Common myeloid progenitor, CD34-positive (primary cell): Measurements from ENCODE around the gene ST7.

Experiments used
- CTCF ChIA-PET: fragments of 350-600 bp; sonication (Branson Sonifier 250); formaldehyde crosslinking; loops from one replicate; lab custom pipeline; 2021; ENCODE audit warnings: antibody characterized with exemption; lab: Charles Lee
- POLR2A ChIA-PET: fragments of 350-600 bp; sonication (Branson Sonifier 250); formaldehyde crosslinking; loops from one replicate; lab custom pipeline; 2021; ENCODE audit warnings: antibody characterized with exemption; lab: Charles Lee
- DNase-seq, 3 donors: peaks; one replicate each; pipeline versions ENCODE4 v3.0.0 to v3.0.0-alpha.2; 2013
- H3K27ac ChIP-seq, 2 experiments: 1 replicate in 1 of 2; 2 replicates in 1 of 2; pipeline ENCODE4 v1.7.0; 2013; ENCODE audit warnings: inconsistent platforms in 2 of 2, low read length in 2 of 2, mild to moderate bottlenecking in 2 of 2, low read depth in 1 of 2, moderate library complexity in 1 of 2; ENCODE audit not compliant: severe bottlenecking in 2 of 2, insufficient read depth in 1 of 2, poor library complexity in 1 of 2
- H3K27me3 ChIP-seq, 5 experiments: replicated peaks in 2 of 5; 1 replicate in 3 of 5; 2 replicates in 2 of 5; pipeline versions ENCODE4 v1.6.1 to v1.7.0; 2013; ENCODE audit warnings: low read length in 4 of 5, mild to moderate bottlenecking in 2 of 5, moderate library complexity in 2 of 5, inconsistent platforms in 1 of 5; ENCODE audit not compliant: insufficient read depth in 5 of 5, control insufficient read depth in 4 of 5
- H3K36me3 ChIP-seq, 4 experiments: 1 replicate in 2 of 4; 2 replicates in 2 of 4; pipeline versions ENCODE4 v1.6.1 to v1.7.0; 2013; ENCODE audit warnings: low read length in 3 of 4, control low read depth in 1 of 4, mild to moderate bottlenecking in 1 of 4; ENCODE audit not compliant: control insufficient read depth in 4 of 4, insufficient read depth in 4 of 4
- H3K4me1 ChIP-seq, 4 experiments: 1 replicate in 3 of 4; 2 replicates in 1 of 4; pipeline versions ENCODE4 v1.6.1 to v1.7.1; 2013; ENCODE audit warnings: low read length in 3 of 4, mild to moderate bottlenecking in 3 of 4, control low read depth in 1 of 4, inconsistent platforms in 1 of 4, moderate library complexity in 1 of 4; ENCODE audit not compliant: control insufficient read depth in 4 of 4, insufficient read depth in 4 of 4; ENCODE audit errors: control extremely low read depth in 1 of 4
- H3K4me3 ChIP-seq, 7 experiments: 1 replicate in 4 of 7; 2 replicates in 3 of 7; pipeline versions ENCODE4 v1.5.1 to v1.7.0; 2013; ENCODE audit warnings: mild to moderate bottlenecking in 7 of 7, low read length in 6 of 7, moderate library complexity in 6 of 7, inconsistent platforms in 2 of 7, low read depth in 2 of 7, control low read depth in 1 of 7; ENCODE audit not compliant: insufficient read depth in 4 of 7, control insufficient read depth in 1 of 7; ENCODE audit errors: extremely low read depth in 1 of 7
- H3K9me3 ChIP-seq, 5 experiments: 1 replicate in 4 of 5; 2 replicates in 1 of 5; pipeline versions ENCODE4 v1.6.1 to v1.7.1; 2013; ENCODE audit warnings: low read length in 4 of 5, mild to moderate bottlenecking in 2 of 5, inconsistent platforms in 1 of 5, low read depth in 1 of 5, moderate library complexity in 1 of 5; ENCODE audit not compliant: control insufficient read depth in 4 of 5, insufficient read depth in 2 of 5; ENCODE audit errors: control extremely low read depth in 1 of 5
- WGBS: methylation state at CpG from one replicate; pipeline ENCODE4 v1.1.5; 2013; ENCODE audit not compliant: insufficient coverage; 5-methylcytosine and 5-hydroxymethylcytosine counted together

The ST7 gene

DNA sequence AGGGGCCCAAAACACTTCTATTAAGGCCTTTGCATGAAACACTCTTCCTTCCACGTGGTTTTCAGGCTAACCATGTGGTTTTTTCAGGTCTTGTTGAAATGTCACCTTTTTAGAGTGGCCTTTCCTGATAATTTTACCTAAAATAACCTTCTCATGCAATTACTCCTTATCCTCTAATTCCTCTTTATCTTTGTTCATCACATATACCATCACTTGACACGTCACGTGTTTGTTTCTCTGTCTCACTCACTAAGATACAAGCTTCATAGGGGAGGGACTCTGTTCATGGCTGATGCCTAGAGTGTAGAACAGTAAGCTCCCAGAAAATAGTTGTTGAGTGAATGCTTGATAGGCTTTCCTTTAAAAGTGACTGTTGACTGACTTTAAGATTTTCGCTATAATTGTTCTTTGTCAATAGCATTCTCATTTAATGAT, 63.7 kb downstream of the ST7 start:
- H3K27ac ChIP-seq, result no peak overlapping the region
- H3K36me3 ChIP-seq, result peaks cover 0 to 2% (median 0%) of the 10 kb centered on the region in 4 experiments
- CTCF ChIA-PET, result interaction anchor here (0.6 to 1.3 kb wide), 6 partner anchors 45 to 147 kb away, joined by 3 read pairs; no protein-coding TSS in a partner anchor
- 20% methylated on average over 1 of the region's 4 CpGs for WGBS
- no peaks in the 10 kb centered on the region for H3K9me3 ChIP-seq
- POLR2A ChIA-PET, result no interaction called here
- H3K27me3 ChIP-seq, result no peaks in the 10 kb centered on the region
- peaks cover 0 to 30% (median 14%) of the 10 kb centered on the region in 4 experiments for H3K4me1 ChIP-seq
- no peak overlapping the region for H3K4me3 ChIP-seq
- no peak for DNase-seq

GRCh38 chr7:117017702-117018266, 64.5 kb downstream of the ST7 start:
- 94% methylated on average over 3 of the region's 4 CpGs for WGBS
- ChIA-PET CTCF (interaction anchor here (0.7 to 1.3 kb wide), 4 partner anchors 51 to 148 kb away, joined by 3 read pairs; no protein-coding TSS in a partner anchor), POLR2A (no interaction called here)

GRCh38 chr7:117018713-117019112, 65.4 kb downstream of the ST7 start:
- no peaks in the 10 kb centered on the region for H3K9me3 ChIP-seq
- H3K4me1 ChIP-seq, result peaks cover 0 to 33% (median 14%) of the 10 kb centered on the region in 4 experiments
- DNase-seq, result no peak
- H3K4me3 ChIP-seq, result no peak overlapping the region
- ChIA-PET CTCF (interaction anchor here (1.5 to 2.0 kb wide), 3 partner anchors 9 to 78 kb away, joined by 3 to 5 read pairs (median 5); no protein-coding TSS in a partner anchor), POLR2A (no interaction called here)
- no peaks in the 10 kb centered on the region for H3K27me3 ChIP-seq
- WGBS, result no CpG with 5 or more reads among the region's 1 CpG
- H3K27ac ChIP-seq, result no peak overlapping the region
- H3K36me3 ChIP-seq, result peaks cover 0 to 2% (median 0%) of the 10 kb centered on the region in 4 experiments

More at GRCh38 chr7:117017702-117018266, 64.5 kb downstream of the ST7 start:
- DNase-seq, result no peak
- Histone ChIP-seq H3K27me3 (no peaks in the 10 kb centered on the region), H3K9me3 (no peaks in the 10 kb centered on the region), H3K4me1 (peaks cover 0 to 30% (median 14%) of the 10 kb centered on the region in 4 experiments), H3K27ac (no peak overlapping the region), H3K36me3 (peaks cover 0 to 2% (median 0%) of the 10 kb centered on the region in 4 experiments), H3K4me3 (no peak overlapping the region)

DNA sequence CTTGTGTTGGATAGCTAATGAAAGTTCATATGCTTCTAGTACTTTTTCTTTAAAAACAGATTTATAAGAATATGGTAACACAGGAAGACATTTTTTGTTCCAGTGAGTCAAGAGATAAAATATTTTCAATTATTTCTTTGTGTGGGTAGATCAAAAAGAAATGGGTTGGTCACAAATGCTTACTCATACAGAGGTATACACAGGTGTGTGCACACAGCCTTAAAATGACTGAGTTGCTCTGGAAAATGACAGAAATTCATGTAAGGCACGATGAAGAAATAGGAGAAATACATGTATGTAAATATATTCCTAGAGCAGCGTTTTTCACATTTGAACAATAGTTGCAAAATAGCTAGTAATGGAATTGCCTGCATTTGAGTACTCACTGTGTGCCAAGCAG, 66.0 kb downstream of the ST7 start:
- no peak overlapping the region for H3K27ac ChIP-seq
- 100% methylated on average over 1 of the region's 2 CpGs for WGBS
- CTCF ChIA-PET, result interaction anchor here (1.5 to 2.0 kb wide), 4 partner anchors 10 to 99 kb away, joined by 3 to 5 read pairs (median 5); no protein-coding TSS in a partner anchor

DNA sequence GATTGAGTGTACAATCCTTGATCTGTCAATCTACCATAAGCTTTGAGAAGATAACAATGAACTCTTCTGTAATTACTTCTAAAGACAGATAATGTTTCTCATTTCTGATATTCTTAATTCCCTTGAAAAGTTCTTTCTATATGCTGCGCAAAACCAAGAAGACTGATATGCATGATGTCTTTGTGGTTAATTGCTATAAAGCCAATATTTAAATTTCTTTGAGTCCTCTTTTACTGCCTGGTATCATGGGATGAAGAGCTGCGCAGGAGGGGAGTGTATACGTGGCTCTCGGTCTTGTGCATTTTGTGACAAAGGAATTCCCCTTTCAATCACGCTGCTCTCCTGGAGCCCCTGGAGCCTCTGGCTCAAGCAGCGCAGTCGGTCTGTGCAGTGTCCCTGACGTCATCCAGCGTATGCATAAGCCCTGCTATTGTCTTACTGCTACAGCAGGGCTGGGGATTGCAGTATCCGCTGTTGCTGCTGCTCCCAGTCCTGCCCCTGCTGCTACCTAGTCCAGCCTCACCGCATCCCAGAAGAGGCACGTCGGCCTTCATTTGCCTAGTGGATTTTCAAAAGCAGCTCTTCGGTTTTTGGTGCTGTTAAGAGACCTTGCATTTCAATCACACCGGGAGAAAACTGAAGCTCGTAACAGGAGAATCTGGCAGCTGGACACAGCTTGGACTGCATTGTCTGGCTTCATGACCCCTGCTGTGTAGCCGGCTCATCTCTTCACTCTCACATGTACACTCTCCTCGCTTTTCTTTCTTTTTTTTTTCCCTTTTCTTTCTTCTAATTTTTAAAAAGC, 66.7 kb downstream of the ST7 start:
- H3K27me3 ChIP-seq, result no peaks in the 10 kb centered on the region
- 97% methylated on average over 17 of the region's 18 CpGs for WGBS
- CTCF ChIA-PET, result interaction anchor here (1.2 to 2.0 kb wide), 4 partner anchors 11 to 99 kb away, joined by 3 to 5 read pairs (median 5); no protein-coding TSS in a partner anchor
- no peak overlapping the region for H3K27ac ChIP-seq
- H3K4me1 ChIP-seq, result peaks cover 0 to 26% (median 6%) of the 10 kb centered on the region in 4 experiments
- no peak for DNase-seq
- H3K9me3 ChIP-seq, result no peaks in the 10 kb centered on the region
- POLR2A ChIA-PET, result no interaction called here
- no peak overlapping the region for H3K4me3 ChIP-seq
- H3K36me3 ChIP-seq, result peaks cover 0 to 2% (median 0%) of the 10 kb centered on the region in 4 experiments

More for the DNA sequence above, 66.0 kb downstream of the ST7 start:
- Histone ChIP-seq H3K36me3 (peaks cover 0 to 2% (median 0%) of the 10 kb centered on the region in 4 experiments), H3K4me1 (peaks cover 0 to 27% (median 11%) of the 10 kb centered on the region in 4 experiments), H3K4me3 (no peak overlapping the region), H3K9me3 (no peaks in the 10 kb centered on the region), H3K27me3 (no peaks in the 10 kb centered on the region)
- no peak for DNase-seq
- POLR2A ChIA-PET, result no interaction called here

GRCh38 chr7:117020591-117020973, 67.3 kb downstream of the ST7 start:
- DNase-seq, result no peak
- Histone ChIP-seq H3K36me3 (peaks cover 0 to 2% (median 0%) of the 10 kb centered on the region in 4 experiments), H3K4me1 (peaks cover 0 to 20% (median 3%) of the 10 kb centered on the region in 4 experiments), H3K27me3 (no peaks in the 10 kb centered on the region), H3K4me3 (no peak overlapping the region), H3K27ac (no peak overlapping the region), H3K9me3 (no peaks in the 10 kb centered on the region)
- ChIA-PET POLR2A (no interaction called here), CTCF (interaction anchor here (1.2 to 1.6 kb wide), 2 partner anchors 88 to 98 kb away, joined by 3 to 5 read pairs; no protein-coding TSS in a partner anchor)
- WGBS, result no CpG with 5 or more reads among the region's 1 CpG
